Mesendoderm (in vitro differentiated cells): ENCODE measurements around the gene MLH3.

Source experiments
- DNase-seq: peaks from one replicate; pipeline ENCODE4 v3.0.0; 2013
- H2AK5ac ChIP-seq: 2 replicates; pipeline ENCODE4 v1.6.1; 2013; ENCODE audit warnings: low read length, inconsistent platforms
- H2BK120ac ChIP-seq: 2 replicates; pipeline ENCODE4 v1.6.1; 2013; ENCODE audit warnings: low read depth, mild to moderate bottlenecking, low read length, moderate library complexity, mixed read lengths
- H2BK15ac ChIP-seq: replicated peaks from 2 replicates; pipeline ENCODE4 v1.6.1; 2013; ENCODE audit warnings: low read depth, mild to moderate bottlenecking, moderate library complexity
- H2BK5ac ChIP-seq: 2 replicates; pipeline ENCODE4 v1.6.1; 2013; ENCODE audit warnings: low read length, inconsistent platforms
- H3K18ac ChIP-seq: 2 replicates; pipeline ENCODE4 v1.6.1; 2013; ENCODE audit warnings: mild to moderate bottlenecking, low read length, mixed read lengths
- H3K23ac ChIP-seq: one replicate; pipeline ENCODE4 v1.6.1; 2013; ENCODE audit warnings: low read length
- H3K27ac ChIP-seq: 2 replicates; pipeline ENCODE4 v1.5.1; 2013; ENCODE audit warnings: low read depth, mild to moderate bottlenecking, inconsistent platforms, low read length, moderate library complexity
- H3K27me3 ChIP-seq: 2 replicates; pipeline ENCODE4 v1.6.1; 2013; ENCODE audit warnings: low read length, control low read depth, mild to moderate bottlenecking, inconsistent platforms; ENCODE audit not compliant: insufficient read depth, poor library complexity
- H3K36me3 ChIP-seq: 2 replicates; pipeline ENCODE4 v1.6.1; 2013; ENCODE audit warnings: low read length, inconsistent platforms; ENCODE audit not compliant: control insufficient read depth, insufficient read depth
- H3K4ac ChIP-seq: one replicate; pipeline ENCODE4 v1.6.1; 2013; ENCODE audit warnings: low read depth, mild to moderate bottlenecking, low read length, moderate library complexity
- H3K4me1 ChIP-seq: 2 replicates; pipeline ENCODE4 v1.6.1; 2013; ENCODE audit warnings: low read depth, low read length, inconsistent platforms; ENCODE audit not compliant: control insufficient read depth
- H3K4me2 ChIP-seq: 2 replicates; pipeline ENCODE4 v1.6.1; 2013; ENCODE audit warnings: low read length
- H3K4me3 ChIP-seq: 2 replicates; pipeline ENCODE4 v1.5.1; 2013; ENCODE audit warnings: mild to moderate bottlenecking, low read length
- H3K56ac ChIP-seq: one replicate; pipeline ENCODE4 v1.6.1; 2013; ENCODE audit warnings: low read length
- H3K79me1 ChIP-seq: 2 replicates; pipeline ENCODE4 v1.6.1; 2013; ENCODE audit warnings: low read length, inconsistent platforms
- H3K79me2 ChIP-seq: 2 replicates; pipeline ENCODE4 v1.6.1; 2013; ENCODE audit warnings: mild to moderate bottlenecking, low read length; ENCODE audit not compliant: control insufficient read depth, insufficient read depth
- H3K9ac ChIP-seq: 2 replicates; pipeline ENCODE4 v1.6.1; 2013; ENCODE audit warnings: low read length, inconsistent platforms
- H4K5ac ChIP-seq: one replicate; pipeline ENCODE4 v1.6.1; 2013; ENCODE audit warnings: low read length
- H4K8ac ChIP-seq: one replicate; pipeline ENCODE4 v1.6.1; 2013; ENCODE audit warnings: low read depth, mild to moderate bottlenecking, control low read depth, low read length, moderate library complexity
- WGBS: extraction: QIAGEN DNeasy Blood & Tissue Kit; methylation state at CpG from one replicate; pipeline ENCODE4 v1.1.7; 2013; ENCODE audit warnings: low lambda C conversion rate, missing lambda C conversion rate; ENCODE audit not compliant: insufficient coverage; ENCODE audit errors: extremely low coverage; 5-methylcytosine and 5-hydroxymethylcytosine counted together

Gene MLH3

GRCh38 chr14:74988993-74989392, 62.3 kb downstream of the MLH3 start:
- Histone ChIP-seq H3K23ac (no peak overlapping the region), H2AK5ac (no peak overlapping the region), H2BK15ac (no peak overlapping the region), H3K4me1 (peaks cover 3% of the 10 kb centered on the region), H3K4ac (no peak overlapping the region), H3K56ac (no peak overlapping the region), H3K79me2 (no peaks in the 10 kb centered on the region), H4K5ac (peak overlapping the region; percentile 93), H4K8ac (no peak overlapping the region), H3K18ac (no peak overlapping the region), H3K4me2 (no peak overlapping the region), H3K36me3 (no peaks in the 10 kb centered on the region), H3K27ac (no peak overlapping the region), H2BK5ac (no peak overlapping the region), H3K4me3 (no peak overlapping the region), H3K79me1 (no peaks in the 10 kb centered on the region), H3K9ac (no peak overlapping the region), H3K27me3 (no peaks in the 10 kb centered on the region), H2BK120ac (no peak overlapping the region)
- peak; percentile 24 for DNase-seq
- no CpG with 5 or more reads among the region's 1 CpG for WGBS

- Histone ChIP-seq H2BK5ac (no peak overlapping the region), H2BK15ac (no peak overlapping the region), H3K4me2 (no peak overlapping the region), H3K27ac (no peak overlapping the region), H2BK120ac (no peak overlapping the region), H3K18ac (no peak overlapping the region), H3K36me3 (no peaks in the 10 kb centered on the region), H2AK5ac (no peak overlapping the region), H3K79me1 (no peaks in the 10 kb centered on the region), H3K23ac (no peak overlapping the region), H4K8ac (no peak overlapping the region), H3K4me1 (peaks cover 3% of the 10 kb centered on the region), H3K56ac (no peak overlapping the region), H4K5ac (no peak overlapping the region), H3K4ac (no peak overlapping the region), H3K4me3 (no peak overlapping the region), H3K27me3 (no peaks in the 10 kb centered on the region), H3K9ac (no peak overlapping the region), H3K79me2 (no peaks in the 10 kb centered on the region)
- DNase-seq: peak; percentile 71
- WGBS: no CpG with 5 or more reads among the region's 4 CpGs
Measured at GRCh38 chr14:74988131-74988530, 63.1 kb downstream of the MLH3 start.

- H2BK15ac ChIP-seq: no peak overlapping the region
- no peak overlapping the region for H3K9ac ChIP-seq
- no peaks in the 10 kb centered on the region for H3K36me3 ChIP-seq
- H3K23ac ChIP-seq: no peak overlapping the region
- H3K56ac ChIP-seq: no peak overlapping the region
- no peak overlapping the region for H2BK5ac ChIP-seq
- H3K4ac ChIP-seq: no peak overlapping the region
- H3K18ac ChIP-seq: no peak overlapping the region
- no peak for DNase-seq
- no peaks in the 10 kb centered on the region for H3K79me2 ChIP-seq
- no peak overlapping the region for H3K4me3 ChIP-seq
- H3K27ac ChIP-seq: no peak overlapping the region
- H4K8ac ChIP-seq: no peak overlapping the region
- WGBS: no CpG with 5 or more reads among the region's 6 CpGs
- H2BK120ac ChIP-seq: no peak overlapping the region
- H2AK5ac ChIP-seq: no peak overlapping the region
- no peak overlapping the region for H3K4me2 ChIP-seq
- H3K4me1 ChIP-seq: peaks cover 8% of the 10 kb centered on the region
- no peak overlapping the region for H4K5ac ChIP-seq
- no peaks in the 10 kb centered on the region for H3K27me3 ChIP-seq
- H3K79me1 ChIP-seq: no peaks in the 10 kb centered on the region
Measured at GRCh38 chr14:74985806-74986205, 65.5 kb downstream of the MLH3 start.

- no peak overlapping the region for H3K4me2 ChIP-seq
- peak overlapping the region; percentile 38 for H3K4ac ChIP-seq
- H3K18ac ChIP-seq: peak overlapping the region; percentile 46
- no peak overlapping the region for H4K8ac ChIP-seq
- H3K27me3 ChIP-seq: no peaks in the 10 kb centered on the region
- no peak overlapping the region for H2AK5ac ChIP-seq
- no peak overlapping the region for H2BK120ac ChIP-seq
- H3K4me3 ChIP-seq: no peak overlapping the region
- no peaks in the 10 kb centered on the region for H3K36me3 ChIP-seq
- no peak overlapping the region for H2BK5ac ChIP-seq
- no peak overlapping the region for H3K23ac ChIP-seq
- H2BK15ac ChIP-seq: no peak overlapping the region
- no peaks in the 10 kb centered on the region for H3K79me2 ChIP-seq
- no peak overlapping the region for H3K27ac ChIP-seq
- no peak for DNase-seq
- H3K56ac ChIP-seq: peak overlapping the region; percentile 73
- H4K5ac ChIP-seq: no peak overlapping the region
- no peak overlapping the region for H3K9ac ChIP-seq
- no peaks in the 10 kb centered on the region for H3K79me1 ChIP-seq
- no CpG with 5 or more reads among the region's 10 CpGs for WGBS
- H3K4me1 ChIP-seq: peaks cover 14% of the 10 kb centered on the region
Measured at GRCh38 chr14:74985028-74985310, 66.3 kb downstream of the MLH3 start.

GRCh38 chr14:74984236-74985027, 66.8 kb downstream of the MLH3 start:
- no peak overlapping the region for H3K4me3 ChIP-seq
- H2BK5ac ChIP-seq: no peak overlapping the region
- no peak overlapping the region for H3K27ac ChIP-seq
- H3K4me1 ChIP-seq: peaks cover 20% of the 10 kb centered on the region
- no peak overlapping the region for H3K23ac ChIP-seq
- no peaks in the 10 kb centered on the region for H3K79me2 ChIP-seq
- no peak for DNase-seq
- peak overlapping the region; percentile 38 for H3K4ac ChIP-seq
- H4K8ac ChIP-seq: no peak overlapping the region
- H3K4me2 ChIP-seq: no peak overlapping the region
- H2AK5ac ChIP-seq: no peak overlapping the region
- peak overlapping the region; percentile 3 for H3K9ac ChIP-seq
- no peaks in the 10 kb centered on the region for H3K27me3 ChIP-seq
- peak overlapping the region; percentile 73 for H3K56ac ChIP-seq
- H2BK15ac ChIP-seq: no peak overlapping the region
- no peaks in the 10 kb centered on the region for H3K36me3 ChIP-seq
- no CpG with 5 or more reads among the region's 16 CpGs for WGBS
- H3K79me1 ChIP-seq: no peaks in the 10 kb centered on the region
- no peak overlapping the region for H2BK120ac ChIP-seq
- H4K5ac ChIP-seq: no peak overlapping the region
- peak overlapping the region; percentile 46 for H3K18ac ChIP-seq

GRCh38 chr14:74983343-74983742, 67.9 kb downstream of the MLH3 start:
- H3K4me3 ChIP-seq: no peak overlapping the region
- DNase-seq: no peak
- H3K27me3 ChIP-seq: no peaks in the 10 kb centered on the region
- no peaks in the 10 kb centered on the region for H3K36me3 ChIP-seq
- H2AK5ac ChIP-seq: no peak overlapping the region
- no peak overlapping the region for H3K56ac ChIP-seq
- WGBS: no CpG with 5 or more reads among the region's 1 CpG
- no peak overlapping the region for H2BK120ac ChIP-seq
- H3K18ac ChIP-seq: no peak overlapping the region
- peaks cover 25% of the 10 kb centered on the region for H3K4me1 ChIP-seq
- H3K4ac ChIP-seq: no peak overlapping the region
- no peak overlapping the region for H3K9ac ChIP-seq
- H3K23ac ChIP-seq: no peak overlapping the region
- no peak overlapping the region for H2BK15ac ChIP-seq
- no peaks in the 10 kb centered on the region for H3K79me2 ChIP-seq
- no peak overlapping the region for H3K4me2 ChIP-seq
- H4K8ac ChIP-seq: no peak overlapping the region
- no peak overlapping the region for H3K27ac ChIP-seq
- no peak overlapping the region for H2BK5ac ChIP-seq
- H4K5ac ChIP-seq: no peak overlapping the region
- H3K79me1 ChIP-seq: no peaks in the 10 kb centered on the region
